Measurements from ENCODE around the gene SELENOW. TPM values are rescaled to one million over a fixed set of nuclear protein-coding genes. Genes with fewer than 3 reads are reported as not detected.
"Not testable (repeated sequence)": the region's sequence is repeated elsewhere in the genome, so short reads cannot be mapped to it uniquely, and the experiment has no call there.

SELENOW gene
- total RNA-seq, 4 donors from 2014 or later, result 474 to 751 (median 653) TPM

GRCh38 chr19:47742634-47743033, 35.9 kb upstream of the SELENOW start:
- WGBS, 2 donors (ENCODE audit: low coverage in 1 of 2), result 54% methylated on average over 13 of the region's 13 CpGs; no CpG with 5 or more reads in 1 of the 2 donors
- TF ChIP-seq EP300 (IDR thresholded peaks at IDR 0.05; ENCODE audit: low read depth) (no peak), POLR2A (IDR thresholded peaks at IDR 0.05) (no peak), POLR2AphosphoS5 (IDR thresholded peaks at IDR 0.05) (no peak)
- TF ChIP-seq, protein P1, sequence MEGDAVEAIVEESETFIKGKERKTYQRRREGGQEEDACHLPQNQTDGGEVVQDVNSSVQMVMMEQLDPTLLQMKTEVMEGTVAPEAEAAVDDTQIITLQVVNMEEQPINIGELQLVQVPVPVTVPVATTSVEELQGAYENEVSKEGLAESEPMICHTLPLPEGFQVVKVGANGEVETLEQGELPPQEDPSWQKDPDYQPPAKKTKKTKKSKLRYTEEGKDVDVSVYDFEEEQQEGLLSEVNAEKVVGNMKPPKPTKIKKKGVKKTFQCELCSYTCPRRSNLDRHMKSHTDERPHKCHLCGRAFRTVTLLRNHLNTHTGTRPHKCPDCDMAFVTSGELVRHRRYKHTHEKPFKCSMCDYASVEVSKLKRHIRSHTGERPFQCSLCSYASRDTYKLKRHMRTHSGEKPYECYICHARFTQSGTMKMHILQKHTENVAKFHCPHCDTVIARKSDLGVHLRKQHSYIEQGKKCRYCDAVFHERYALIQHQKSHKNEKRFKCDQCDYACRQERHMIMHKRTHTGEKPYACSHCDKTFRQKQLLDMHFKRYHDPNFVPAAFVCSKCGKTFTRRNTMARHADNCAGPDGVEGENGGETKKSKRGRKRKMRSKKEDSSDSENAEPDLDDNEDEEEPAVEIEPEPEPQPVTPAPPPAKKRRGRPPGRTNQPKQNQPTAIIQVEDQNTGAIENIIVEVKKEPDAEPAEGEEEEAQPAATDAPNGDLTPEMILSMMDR (IDR thresholded peaks at IDR 0.05), result no peak
- H3K9me3 ChIP-seq, result no peaks in the 10 kb centered on the region
- intact Hi-C loops (cut with DNase I; ENCODE audit: low total_unique reads) (loop anchor here (2.0 kb wide), 1 partner anchor 30 kb away; the partner anchor contains the start of gene EHD2), in situ Hi-C loops (cut with MboI; ENCODE audit: low pct_ligation_motif_present in 1 of 4, low pct_unique_long_range_greater_than_20kb in 1 of 4, low sequenced_read_pairs in 3 of 4) (no loop called here)
- H3K4me1 ChIP-seq, result peaks cover 24 to 42% (median 34%) of the 10 kb centered on the region in 4 donors
- H3K4me3 ChIP-seq, result peak overlapping the region in 2 of 4 donors; percentile 39 to 54
- no peaks in the 10 kb centered on the region for H3K27me3 ChIP-seq
- H3K27ac ChIP-seq, result peak overlapping the region; percentile 95 to 98 (median 96)
- H3K36me3 ChIP-seq, result peaks cover 0 to 5% (median 0%) of the 10 kb centered on the region in 4 donors
- DNase-seq, result no peak

DNA sequence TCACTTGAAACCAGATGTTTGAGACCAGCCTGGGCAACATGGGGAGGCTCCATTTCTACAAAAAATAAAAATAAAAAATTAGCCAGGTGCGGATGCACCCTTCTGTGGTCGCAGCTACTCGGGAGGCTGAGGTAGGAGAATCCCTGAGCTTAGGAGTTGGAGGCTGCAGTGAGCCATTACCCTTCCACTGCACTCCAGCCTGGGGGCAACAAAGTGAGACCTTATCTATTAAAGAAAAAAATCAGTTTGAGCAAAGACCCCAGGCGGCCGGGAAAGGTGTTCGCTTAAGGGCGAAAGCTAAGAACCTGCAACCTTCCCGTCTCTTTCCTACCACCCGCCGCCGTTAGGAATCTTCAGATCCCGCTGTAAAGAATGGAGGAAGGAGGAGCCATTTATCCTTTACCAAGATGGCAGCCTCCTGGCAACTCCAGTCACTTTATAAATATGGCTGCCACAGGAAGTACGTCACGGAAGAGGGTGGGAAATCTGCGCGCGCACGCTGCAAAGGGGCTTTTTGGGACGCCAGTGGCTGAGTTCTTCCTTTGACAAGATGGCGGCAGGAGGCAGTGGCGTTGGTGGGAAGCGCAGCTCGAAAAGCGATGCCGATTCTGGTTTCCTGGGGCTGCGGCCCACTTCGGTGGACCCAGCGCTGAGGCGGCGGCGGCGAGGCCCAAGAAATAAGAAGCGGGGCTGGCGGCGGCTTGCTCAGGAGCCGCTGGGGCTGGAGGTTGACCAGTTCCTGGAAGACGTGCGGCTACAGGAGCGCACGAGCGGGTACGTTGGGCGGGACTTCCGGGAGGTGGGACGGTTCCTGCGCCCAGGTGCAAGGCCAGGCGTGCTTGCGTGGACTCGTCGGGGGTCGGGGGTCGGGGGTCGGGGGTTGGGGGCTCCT, 33.2 kb upstream of the SELENOW start, which contains the start of gene NOP53:
TSS of gene NOP53 (plus strand) at position 537 of the 892 bp plus-strand sequence. CDS start at position 551, 14 bp downstream.
- TF ChIP-seq POLR2A (IDR thresholded peaks at IDR 0.05), result peak; percentile 88
- TF ChIP-seq POLR2AphosphoS5 (IDR thresholded peaks at IDR 0.05), result peak; percentile 87 to 95 (median 95)
- TF ChIP-seq, protein P1 (IDR thresholded peaks at IDR 0.05), result peak in 2 of 5 experiments; percentile 24 to 52
- TF ChIP-seq EP300 (IDR thresholded peaks at IDR 0.05; ENCODE audit: low read depth), result no peak
- peak; percentile 98 for DNase-seq
- peaks cover 24 to 45% (median 34%) of the 10 kb centered on the region in 4 donors for H3K4me1 ChIP-seq
- H3K27ac ChIP-seq, result peak within 1 kb of the TSS; percentile 95 to 98 (median 96)
- peak within 1 kb of the TSS; percentile 80 to 98 (median 80) for H3K4me3 ChIP-seq
- in situ Hi-C loops (cut with MboI; ENCODE audit: low pct_ligation_motif_present in 1 of 4, low pct_unique_long_range_greater_than_20kb in 1 of 4, low sequenced_read_pairs in 3 of 4) (no loop called here), intact Hi-C loops (cut with DNase I; ENCODE audit: low total_unique reads) (no loop called here)
- no peaks in the 10 kb centered on the region for H3K27me3 ChIP-seq
- WGBS, 2 donors (ENCODE audit: low coverage in 1 of 2), result 7 to 13% methylated on average over 4 to 52 of the region's 53 CpGs
- no peaks in the 10 kb centered on the region for H3K9me3 ChIP-seq
- peaks cover 0 to 18% (median 5%) of the 10 kb centered on the region in 4 donors for H3K36me3 ChIP-seq

DNA sequence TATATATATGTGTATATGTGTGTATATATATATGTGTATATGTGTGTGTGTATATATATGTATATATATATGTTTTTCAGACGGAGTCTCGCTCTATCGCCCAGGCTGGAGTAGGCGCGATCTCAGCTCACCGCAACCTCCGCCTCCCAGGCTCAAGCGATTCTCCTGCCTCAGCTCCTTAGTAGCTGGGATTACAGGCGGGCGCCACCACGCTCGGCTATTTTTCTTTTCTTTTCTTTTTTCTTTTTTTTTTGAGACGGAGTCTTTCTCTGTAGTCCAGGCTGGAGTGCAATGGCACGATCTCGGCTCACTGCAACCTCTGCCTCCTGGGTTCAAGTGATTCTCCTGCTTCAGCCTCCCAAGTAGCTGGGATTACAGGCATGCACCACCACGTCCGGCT, 32.4 kb upstream of the SELENOW start:
- H3K4me3 ChIP-seq, result peak overlapping the region; percentile 80 to 98 (median 80)
- intact Hi-C loops (cut with DNase I; ENCODE audit: low total_unique reads); H3K9me3 ChIP-seq; H3K27me3 ChIP-seq; DNase-seq; in situ Hi-C loops (cut with MboI; ENCODE audit: low pct_ligation_motif_present in 1 of 4, low pct_unique_long_range_greater_than_20kb in 1 of 4, low sequenced_read_pairs in 3 of 4): not testable (repeated sequence)
- WGBS, 2 donors (ENCODE audit: low coverage in 1 of 2), result 74 to 76% methylated on average over 14 to 17 of the region's 17 CpGs
- peaks cover 0 to 26% (median 10%) of the 10 kb centered on the region in 4 donors for H3K36me3 ChIP-seq
- peak overlapping the region in 3 of 4 donors; percentile 96 to 98 (median 97) for H3K27ac ChIP-seq
- peaks cover 24 to 45% (median 34%) of the 10 kb centered on the region in 4 donors for H3K4me1 ChIP-seq

- 57 to 60% methylated on average over 2 to 3 of the region's 3 CpGs for WGBS, 2 donors (ENCODE audit: low coverage in 1 of 2)
- intact Hi-C loops (cut with DNase I; ENCODE audit: low total_unique reads), result no loop called here
- Histone ChIP-seq H3K27ac (no peak overlapping the region), H3K4me1 (peaks cover 14 to 27% (median 18%) of the 10 kb centered on the region in 4 donors), H3K36me3 (peaks cover 0 to 53% (median 18%) of the 10 kb centered on the region in 4 donors), H3K27me3 (no peaks in the 10 kb centered on the region), H3K4me3 (no peak overlapping the region), H3K9me3 (no peaks in the 10 kb centered on the region)
- in situ Hi-C loops (cut with MboI; ENCODE audit: low pct_ligation_motif_present in 1 of 4, low pct_unique_long_range_greater_than_20kb in 1 of 4, low sequenced_read_pairs in 3 of 4), result no loop called here
- TF ChIP-seq POLR2AphosphoS5 (IDR thresholded peaks at IDR 0.05), result no peak
- no peak for TF ChIP-seq EP300 (IDR thresholded peaks at IDR 0.05; ENCODE audit: low read depth)
- no peak for DNase-seq
Observed at GRCh38 chr19:47749326-47749725, 29.2 kb upstream of the SELENOW start.

DNA sequence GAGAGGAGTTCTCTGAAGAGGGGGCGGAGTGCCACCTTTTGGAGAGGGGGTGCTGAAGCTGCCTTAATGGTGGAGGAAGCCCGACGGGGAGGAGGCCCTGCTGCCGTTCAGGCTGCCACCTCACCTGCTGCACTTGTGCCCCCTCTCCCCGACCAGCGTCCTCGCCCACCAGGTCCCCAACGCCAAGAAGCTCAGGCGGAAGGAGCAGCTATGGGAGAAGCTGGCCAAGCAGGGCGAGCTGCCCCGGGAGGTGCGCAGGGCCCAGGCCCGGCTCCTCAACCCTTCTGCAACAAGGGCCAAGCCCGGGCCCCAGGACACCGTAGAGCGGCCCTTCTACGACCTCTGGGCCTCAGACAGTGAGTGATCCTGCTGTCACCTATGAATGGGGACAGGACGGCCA, 27.8 kb upstream of the SELENOW start:
- 95% methylated on average over 18 of the region's 18 CpGs; no CpG with 5 or more reads in 1 of the 2 donors for WGBS, 2 donors (ENCODE audit: low coverage in 1 of 2)
- intact Hi-C loops (cut with DNase I; ENCODE audit: low total_unique reads) (no loop called here), in situ Hi-C loops (cut with MboI; ENCODE audit: low pct_ligation_motif_present in 1 of 4, low pct_unique_long_range_greater_than_20kb in 1 of 4, low sequenced_read_pairs in 3 of 4) (no loop called here)
- Histone ChIP-seq H3K36me3 (peaks cover 0 to 64% (median 25%) of the 10 kb centered on the region in 4 donors), H3K27me3 (no peaks in the 10 kb centered on the region), H3K9me3 (no peaks in the 10 kb centered on the region), H3K4me1 (peaks cover 11 to 18% (median 12%) of the 10 kb centered on the region in 4 donors), H3K27ac (no peak overlapping the region), H3K4me3 (no peak overlapping the region)
- no peak for DNase-seq
- TF ChIP-seq POLR2AphosphoS5 (IDR thresholded peaks at IDR 0.05) (no peak), EP300 (IDR thresholded peaks at IDR 0.05; ENCODE audit: low read depth) (no peak), POLR2A (IDR thresholded peaks at IDR 0.05) (no peak)
- TF ChIP-seq, protein P1 (IDR thresholded peaks at IDR 0.05), result no peak

Measured in transverse colon (tissue), 4 donors.